PC-9 (cell line): ENCODE measurements around the gene SYDE1. TPM values are rescaled to one million over a fixed set of nuclear protein-coding genes. Genes with fewer than 3 reads are reported as not detected.

Experiments used
- BruUV-seq: library from RNA; stranded (reverse); fragments of 400-500 nt; replicated peaks from 2 replicates; lab custom pipeline; 2021; lab: Mats Ljungman, UMichigan
- CTCF ChIA-PET: fragments of 300-600 bp; sonication (Branson Sonifier 250); formaldehyde crosslinking; loops from one replicate; lab custom pipeline; 2022; ENCODE audit warnings: antibody characterized with exemption; lab: Charles Lee
- POLR2A ChIA-PET: fragments of 300-600 bp; sonication (Branson Sonifier 250); formaldehyde crosslinking; loops from one replicate; lab custom pipeline; 2022; ENCODE audit warnings: antibody characterized with exemption; ENCODE audit not compliant: unreplicated experiment; lab: Charles Lee
- DNase-seq, 2 experiments: peaks; one replicate each; pipeline versions ENCODE4 v3.0.0 to v3.0.0-alpha.2; 2015 to 2022; ENCODE audit warnings: mixed read lengths in 1 of 2
- H2AFZ ChIP-seq: fragments of 200-600 bp; sonication (generic); 2 replicates; pipeline ENCODE4 v1.8.1; 2017; ENCODE audit warnings: antibody characterized with exemption
- H3F3A ChIP-seq: fragments of 200-600 bp; sonication (generic); 2 replicates; pipeline ENCODE4 v1.8.1; 2017; ENCODE audit warnings: antibody characterized with exemption, mild to moderate bottlenecking, low read depth; ENCODE audit not compliant: insufficient read depth
- H3K27ac ChIP-seq: fragments of 200-600 bp; sonication (generic); 2 replicates; pipeline ENCODE4 v1.6.1; 2016; ENCODE audit warnings: mixed run types
- H3K27me3 ChIP-seq: fragments of 200-600 bp; sonication (generic); 2 replicates; pipeline ENCODE4 v1.6.1; 2016; ENCODE audit warnings: low read depth, mixed run types; ENCODE audit not compliant: insufficient read depth
- H3K36me3 ChIP-seq: fragments of 200-600 bp; sonication (generic); 2 replicates; pipeline ENCODE4 v1.6.1; 2016; ENCODE audit warnings: low read depth, mixed run types
- H3K4me1 ChIP-seq: fragments of 200-600 bp; sonication (generic); replicated peaks from 2 replicates; pipeline ENCODE4 v1.6.1; 2016; ENCODE audit warnings: mixed run types; ENCODE audit not compliant: insufficient read depth
- H3K4me2 ChIP-seq: fragments of 200-600 bp; sonication (generic); 2 replicates; pipeline ENCODE4 v1.6.1; 2017; ENCODE audit warnings: mixed run types
- H3K4me3 ChIP-seq: fragments of 200-600 bp; sonication (generic); 2 replicates; pipeline ENCODE4 v1.6.1; 2016; ENCODE audit warnings: mixed run types
- H3K79me2 ChIP-seq: fragments of 200-600 bp; sonication (generic); 2 replicates; pipeline ENCODE4 v1.6.1; 2017; ENCODE audit warnings: low read depth, mixed run types
- H3K9me2 ChIP-seq: fragments of 200-600 bp; sonication (generic); 2 replicates; pipeline ENCODE4 v1.8.1; 2017; ENCODE audit warnings: mild to moderate bottlenecking; ENCODE audit not compliant: insufficient read depth
- H3K9me3 ChIP-seq: fragments of 200-600 bp; sonication (generic); 2 replicates; pipeline ENCODE4 v1.8.1; 2016; ENCODE audit warnings: low read depth; ENCODE audit not compliant: insufficient read depth
- H4K20me1 ChIP-seq: fragments of 200-600 bp; sonication (generic); 2 replicates; pipeline ENCODE4 v1.8.1; 2017; ENCODE audit not compliant: insufficient read depth
- EZH2 ChIP-seq: fragments of 200-600 bp; sonication (generic); IDR thresholded peaks from 2 replicates; pipeline ENCODE4 v1.8.0; 2017; ENCODE audit warnings: antibody characterized with exemption, low read depth
- intact Hi-C: fragments of 100-400 bp; cut with micrococcal nuclease; formaldehyde crosslinking; loops from one replicate; pipeline ENCODE4 v1.10.0; 2022; ENCODE audit not compliant: unreplicated experiment
- total RNA-seq: library from RNA; stranded (reverse); gene quantifications from 2 replicates; pipeline ENCODE4 v1.2.3, GENCODE V29; 2021
- TF ChIP-seq, protein P1 (sequence below): fragments of 200-600 bp; sonication (generic); conservative IDR thresholded peaks from 2 replicates; pipeline ENCODE4 v1.6.1; 2017; ENCODE audit warnings: mixed run types, antibody characterized with exemption, mild to moderate bottlenecking, moderate library complexity

Gene SYDE1
- total RNA-seq, 1 experiment from 2014 or later = 2.7 TPM

DNA sequence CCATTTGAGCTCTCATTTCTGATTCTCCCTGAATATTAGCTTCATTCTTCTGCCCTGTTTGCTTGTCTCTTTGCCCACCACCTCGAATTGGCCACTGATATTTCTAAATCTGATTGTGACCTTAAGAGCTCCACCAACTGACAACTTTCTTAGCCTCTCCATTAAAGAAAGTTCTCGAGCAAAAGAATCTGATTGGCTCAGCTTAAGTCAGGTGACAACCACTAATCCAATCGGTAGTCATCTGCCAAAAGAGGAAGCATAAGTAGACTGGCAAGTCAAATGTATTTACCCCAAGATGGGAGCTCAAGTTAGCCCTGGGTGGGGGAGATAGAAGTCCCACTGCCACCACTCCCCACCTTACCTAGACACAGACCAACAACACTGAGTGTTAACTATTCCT, 52.0 kb downstream of the SYDE1 start:
- Histone ChIP-seq H3K9me3 (0 out of 2 replicates have a peak, but pooled peaks cover 4% of the 10 kb centered on the region), H3K27me3 (no peaks in the 10 kb centered on the region), H3K4me2 (no peak overlapping the region), H3K36me3 (peaks cover 21% of the 10 kb centered on the region), H2AFZ (no peak overlapping the region), H3K4me1 (no peaks in the 10 kb centered on the region), H3F3A (peaks cover 56% of the 10 kb centered on the region), H3K4me3 (no peak overlapping the region), H4K20me1 (no peaks in the 10 kb centered on the region), H3K79me2 (no peaks in the 10 kb centered on the region), H3K27ac (no peak overlapping the region), H3K9me2 (no peaks in the 10 kb centered on the region)
- BruUV-seq = no TSS peak
- DNase-seq = no peak
- POLR2A ChIA-PET = no interaction called here
- TF ChIP-seq, protein P1, sequence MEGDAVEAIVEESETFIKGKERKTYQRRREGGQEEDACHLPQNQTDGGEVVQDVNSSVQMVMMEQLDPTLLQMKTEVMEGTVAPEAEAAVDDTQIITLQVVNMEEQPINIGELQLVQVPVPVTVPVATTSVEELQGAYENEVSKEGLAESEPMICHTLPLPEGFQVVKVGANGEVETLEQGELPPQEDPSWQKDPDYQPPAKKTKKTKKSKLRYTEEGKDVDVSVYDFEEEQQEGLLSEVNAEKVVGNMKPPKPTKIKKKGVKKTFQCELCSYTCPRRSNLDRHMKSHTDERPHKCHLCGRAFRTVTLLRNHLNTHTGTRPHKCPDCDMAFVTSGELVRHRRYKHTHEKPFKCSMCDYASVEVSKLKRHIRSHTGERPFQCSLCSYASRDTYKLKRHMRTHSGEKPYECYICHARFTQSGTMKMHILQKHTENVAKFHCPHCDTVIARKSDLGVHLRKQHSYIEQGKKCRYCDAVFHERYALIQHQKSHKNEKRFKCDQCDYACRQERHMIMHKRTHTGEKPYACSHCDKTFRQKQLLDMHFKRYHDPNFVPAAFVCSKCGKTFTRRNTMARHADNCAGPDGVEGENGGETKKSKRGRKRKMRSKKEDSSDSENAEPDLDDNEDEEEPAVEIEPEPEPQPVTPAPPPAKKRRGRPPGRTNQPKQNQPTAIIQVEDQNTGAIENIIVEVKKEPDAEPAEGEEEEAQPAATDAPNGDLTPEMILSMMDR = no peak
- no peak for TF ChIP-seq EZH2
- intact Hi-C loops = no loop called here
- CTCF ChIA-PET = interaction anchor here (0.7 kb wide), 1 partner anchor 452 kb away, joined by 5 read pairs; no protein-coding TSS in a partner anchor

DNA sequence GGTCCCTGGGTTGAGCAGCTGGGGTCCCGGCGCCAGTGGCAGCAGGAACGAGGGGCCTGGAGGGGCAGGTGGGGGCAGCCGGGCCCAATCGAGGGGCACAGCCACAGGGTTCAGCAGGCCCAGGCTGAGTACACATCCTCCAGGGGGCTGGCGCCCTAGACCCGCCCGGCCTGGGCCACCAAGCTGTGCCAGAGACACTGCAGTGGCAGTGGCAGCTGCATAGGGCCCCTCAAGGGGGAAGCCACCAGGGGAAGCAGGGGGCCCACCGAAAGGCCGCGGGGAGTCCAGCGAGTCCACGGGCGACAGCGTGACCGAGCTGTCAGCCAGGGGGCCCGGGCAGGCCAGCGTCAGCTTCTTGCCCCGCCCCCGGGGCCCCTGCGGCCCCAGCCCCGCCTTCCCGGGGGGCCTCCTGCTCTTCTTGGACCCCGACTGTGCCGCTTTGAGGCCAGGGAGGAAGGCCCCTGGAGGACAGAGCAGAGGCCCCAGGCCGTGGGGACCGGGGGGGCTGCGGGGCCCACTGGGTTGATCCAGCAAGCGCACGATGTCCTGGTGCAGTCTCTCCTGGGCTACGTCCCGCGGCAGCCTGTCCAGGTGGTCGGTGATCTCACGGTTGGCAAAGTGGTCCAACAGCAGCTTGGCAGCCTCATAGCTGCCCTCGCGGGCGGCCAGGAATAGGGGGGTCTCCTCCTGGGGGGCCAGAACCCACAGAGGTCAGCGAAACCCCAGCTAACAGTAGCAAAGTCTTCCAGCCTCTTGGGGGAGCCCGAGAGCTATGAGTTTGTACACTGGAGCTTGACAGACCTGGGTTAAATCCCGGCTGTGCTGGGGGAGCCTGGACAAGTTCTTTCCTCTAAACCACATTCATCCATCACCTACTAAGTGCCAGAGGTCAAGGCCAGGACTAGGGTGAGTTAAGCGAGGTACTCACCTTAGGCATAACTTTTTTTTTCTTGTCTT, 54.1 kb downstream of the SYDE1 start:
- Histone ChIP-seq H2AFZ (no peak overlapping the region), H3K36me3 (peaks cover 41% of the 10 kb centered on the region), H3K4me3 (no peak overlapping the region), H3K27ac (no peak overlapping the region), H3F3A (peaks cover 61% of the 10 kb centered on the region), H3K79me2 (no peaks in the 10 kb centered on the region), H3K4me2 (no peak overlapping the region), H3K27me3 (no peaks in the 10 kb centered on the region), H3K9me3 (no peaks in the 10 kb centered on the region), H3K9me2 (no peaks in the 10 kb centered on the region), H3K4me1 (no peaks in the 10 kb centered on the region), H4K20me1 (no peaks in the 10 kb centered on the region)
- peak in 1 of 2 experiments; percentile 47 for DNase-seq
- TF ChIP-seq, protein P1 = peak; percentile 82
- TF ChIP-seq EZH2 = no peak
- ChIA-PET POLR2A (no interaction called here), CTCF (interaction anchor here (0.5 kb wide), 1 partner anchor 10 kb away, joined by 4 read pairs; no protein-coding TSS in a partner anchor)
- BruUV-seq = no TSS peak
- intact Hi-C loops = no loop called here

Other genes with a start within 250 kb of the SYDE1 start
- not detected in 2 replicates for gene OR7A17, start 221.3 kb upstream of the SYDE1 start, total RNA-seq
- not detected in 2 replicates for gene OR7C2, start 165.9 kb upstream of the SYDE1 start, total RNA-seq
- 1.5 and 2.9 TPM in 2 replicates for gene SLC1A6, start 127.5 kb upstream of the SYDE1 start, total RNA-seq
- 0.58 and 1.9 TPM in 2 replicates for gene CASP14, start 57.9 kb upstream of the SYDE1 start, total RNA-seq
- gene OR1I1, start 25.2 kb upstream of the SYDE1 start, total RNA-seq = not detected in 2 replicates
- gene NOTCH3, start 93.6 kb downstream of the SYDE1 start, total RNA-seq = 115 and 143 TPM in 2 replicates
- 17.7 and 20.1 TPM in 2 replicates for gene EPHX3, start 125.0 kb downstream of the SYDE1 start, total RNA-seq
- 109 and 138 TPM in 2 replicates for gene BRD4, start 225.1 kb downstream of the SYDE1 start, total RNA-seq